ENCODE results near the gene TLCD1.

Gene TLCD1

GRCh38 chr17:28688481-28688880 is 37.6 kb downstream of the TLCD1 start:
- no peaks in the 10 kb centered on the region for H3K9me3 ChIP-seq (ENCODE audit: insufficient read depth, low read length, severe bottlenecking)
- no peak overlapping the region for H2AFZ ChIP-seq (ENCODE audit: low read depth, low read length)
- TF ChIP-seq CTCF (IDR thresholded peaks at IDR 0.05; ENCODE audit: borderline replicate concordance, extremely low read depth, low read length, poor library complexity, severe bottlenecking) (no peak), EZH2 (IDR thresholded peaks at IDR 0.05; ENCODE audit: borderline replicate concordance, low read depth, low read length, severe bottlenecking) (no peak)
- H3K4me2 ChIP-seq (ENCODE audit: insufficient read depth, low read length): no peak overlapping the region
- no peak overlapping the region for H3K27ac ChIP-seq (ENCODE audit: low read length)
- peaks cover 91% of the 10 kb centered on the region for H3K36me3 ChIP-seq (ENCODE audit: insufficient read depth, low read length)
- no peaks in the 10 kb centered on the region for H3K4me1 ChIP-seq (ENCODE audit: insufficient read depth, low read length)
- DNase-seq: no peak
- H3K4me3 ChIP-seq (ENCODE audit: low read depth in 1 of 2, low read length in 2 of 2): no peak overlapping the region
- no peak overlapping the region for H3K9ac ChIP-seq (ENCODE audit: low read depth, low read length)
- 0 out of 2 replicates have a peak, but pooled peaks cover 4% of the 10 kb centered on the region for H4K20me1 ChIP-seq (ENCODE audit: insufficient read depth, low read length)
- ATAC-seq (ENCODE audit: insufficient read depth, low read depth): no peak
- H3K79me2 ChIP-seq (ENCODE audit: insufficient read depth, low read length): no peaks in the 10 kb centered on the region
- no peaks in the 10 kb centered on the region for H3K27me3 ChIP-seq (ENCODE audit: insufficient read depth, low read length, poor library complexity)

- Histone ChIP-seq H3K79me2 (ENCODE audit: insufficient read depth, low read length) (no peaks in the 10 kb centered on the region), H4K20me1 (ENCODE audit: insufficient read depth, low read length) (peaks cover 6% of the 10 kb centered on the region; the same call in 1 of the 2 replicates), H3K9ac (ENCODE audit: low read depth, low read length) (no peak overlapping the region), H3K4me3 (ENCODE audit: low read depth in 1 of 2, low read length in 2 of 2) (no peak overlapping the region), H2AFZ (ENCODE audit: low read depth, low read length) (no peak overlapping the region), H3K27ac (ENCODE audit: low read length) (no peak overlapping the region), H3K4me1 (ENCODE audit: insufficient read depth, low read length) (no peaks in the 10 kb centered on the region), H3K9me3 (ENCODE audit: insufficient read depth, low read length, severe bottlenecking) (no peaks in the 10 kb centered on the region), H3K4me2 (ENCODE audit: insufficient read depth, low read length) (no peak overlapping the region), H3K36me3 (ENCODE audit: insufficient read depth, low read length) (peaks cover 98% of the 10 kb centered on the region), H3K27me3 (ENCODE audit: insufficient read depth, low read length, poor library complexity) (no peaks in the 10 kb centered on the region)
- DNase-seq (no peak), ATAC-seq (ENCODE audit: insufficient read depth, low read depth) (no peak)
- TF ChIP-seq EZH2 (IDR thresholded peaks at IDR 0.05; ENCODE audit: borderline replicate concordance, low read depth, low read length, severe bottlenecking): no peak
- no peak for TF ChIP-seq CTCF (IDR thresholded peaks at IDR 0.05; ENCODE audit: borderline replicate concordance, extremely low read depth, low read length, poor library complexity, severe bottlenecking)
Measured at GRCh38 chr17:28686296-28686695, 39.7 kb downstream of the TLCD1 start.

- no peaks in the 10 kb centered on the region for H3K4me1 ChIP-seq (ENCODE audit: insufficient read depth, low read length)
- H3K4me3 ChIP-seq (ENCODE audit: low read depth in 1 of 2, low read length in 2 of 2): no peak overlapping the region
- no peaks in the 10 kb centered on the region for H3K9me3 ChIP-seq (ENCODE audit: insufficient read depth, low read length, severe bottlenecking)
- H3K36me3 ChIP-seq (ENCODE audit: insufficient read depth, low read length): peaks cover 98% of the 10 kb centered on the region
- H3K27me3 ChIP-seq (ENCODE audit: insufficient read depth, low read length, poor library complexity): no peaks in the 10 kb centered on the region
- TF ChIP-seq CTCF (IDR thresholded peaks at IDR 0.05; ENCODE audit: borderline replicate concordance, extremely low read depth, low read length, poor library complexity, severe bottlenecking) (no peak), EZH2 (IDR thresholded peaks at IDR 0.05; ENCODE audit: borderline replicate concordance, low read depth, low read length, severe bottlenecking) (no peak)
- ATAC-seq (ENCODE audit: insufficient read depth, low read depth): no peak
- H4K20me1 ChIP-seq (ENCODE audit: insufficient read depth, low read length): peaks cover 6% of the 10 kb centered on the region; the same call in 1 of the 2 replicates
- H3K79me2 ChIP-seq (ENCODE audit: insufficient read depth, low read length): no peaks in the 10 kb centered on the region
- no peak for DNase-seq
- H3K4me2 ChIP-seq (ENCODE audit: insufficient read depth, low read length): no peak overlapping the region
- H2AFZ ChIP-seq (ENCODE audit: low read depth, low read length): no peak overlapping the region
- no peak overlapping the region for H3K9ac ChIP-seq (ENCODE audit: low read depth, low read length)
- H3K27ac ChIP-seq (ENCODE audit: low read length): no peak overlapping the region
Measured at GRCh38 chr17:28685366-28685765, 40.7 kb downstream of the TLCD1 start.

- H3K4me1 ChIP-seq (ENCODE audit: insufficient read depth, low read length): no peaks in the 10 kb centered on the region
- H2AFZ ChIP-seq (ENCODE audit: low read depth, low read length): no peak overlapping the region
- H3K36me3 ChIP-seq (ENCODE audit: insufficient read depth, low read length): peaks cover 98% of the 10 kb centered on the region
- H3K27me3 ChIP-seq (ENCODE audit: insufficient read depth, low read length, poor library complexity): no peaks in the 10 kb centered on the region
- DNase-seq (no peak), ATAC-seq (ENCODE audit: insufficient read depth, low read depth) (no peak)
- H3K9me3 ChIP-seq (ENCODE audit: insufficient read depth, low read length, severe bottlenecking): no peaks in the 10 kb centered on the region
- no peak overlapping the region for H3K9ac ChIP-seq (ENCODE audit: low read depth, low read length)
- no peaks in the 10 kb centered on the region for H3K79me2 ChIP-seq (ENCODE audit: insufficient read depth, low read length)
- no peak overlapping the region for H3K4me3 ChIP-seq (ENCODE audit: low read depth in 1 of 2, low read length in 2 of 2)
- H3K27ac ChIP-seq (ENCODE audit: low read length): no peak overlapping the region
- TF ChIP-seq EZH2 (IDR thresholded peaks at IDR 0.05; ENCODE audit: borderline replicate concordance, low read depth, low read length, severe bottlenecking) (no peak), CTCF (IDR thresholded peaks at IDR 0.05; ENCODE audit: borderline replicate concordance, extremely low read depth, low read length, poor library complexity, severe bottlenecking) (peak; percentile 20)
- peaks cover 6% of the 10 kb centered on the region; the same call in 1 of the 2 replicates for H4K20me1 ChIP-seq (ENCODE audit: insufficient read depth, low read length)
- no peak overlapping the region for H3K4me2 ChIP-seq (ENCODE audit: insufficient read depth, low read length)
Measured at GRCh38 chr17:28684963-28685362, 41.1 kb downstream of the TLCD1 start.
